Body of pancreas (tissue), 4 donors: ENCODE data around the gene TJAP1. TPM values are rescaled to one million over a fixed set of nuclear protein-coding genes. Genes with fewer than 3 reads are reported as not detected.
A peak's percentile ranks its signal among the peaks of the same experiment; 100 is the strongest.

Source experiments
- ATAC-seq: fragments of 150-250 bp; one replicate; pipeline ENCODE4 v1.9.1; 2016
- DNase-seq, 4 donors: peaks; one replicate each; pipeline ENCODE4 v3.0.0-alpha.2; 2019
- H3K27ac ChIP-seq, 4 donors: fragments of 200-600 bp; sonication (generic); 1 replicate in 3 of 4; 2 replicates in 1 of 4; pipeline versions ENCODE4 v1.5.1 to v1.6.1; 2016 to 2019; ENCODE audit warnings: mild to moderate bottlenecking in 1 of 4, mixed read lengths in 1 of 4, moderate library complexity in 1 of 4
- H3K27me3 ChIP-seq, 2 donors: fragments of 200-600 bp; sonication (generic); one replicate each; pipeline ENCODE4 v1.6.0; 2016; ENCODE audit warnings: mild to moderate bottlenecking in 1 of 2
- H3K36me3 ChIP-seq, 2 donors: fragments of 200-600 bp; sonication (generic); replicated peaks in 1 of 2; 2 replicates each; pipeline ENCODE4 v1.5.1; 2016; ENCODE audit warnings: low read depth in 2 of 2; ENCODE audit not compliant: insufficient read depth in 1 of 2
- H3K4me1 ChIP-seq: fragments of 200-600 bp; sonication (generic); one replicate; pipeline ENCODE4 v1.6.0; 2016
- H3K4me3 ChIP-seq, 2 donors: fragments of 200-600 bp; sonication (generic); 1 replicate in 1 of 2; 2 replicates in 1 of 2; pipeline ENCODE4 v1.5.1; 2016 to 2019
- H3K9me3 ChIP-seq, 3 donors: fragments of 200-600 bp; sonication (generic); 1 replicate in 2 of 3; 2 replicates in 1 of 3; pipeline ENCODE4 v1.5.1; 2016
- CTCF ChIP-seq, 7 experiments: fragments of 450-650 bp in 4 of 7; fragments of 200-600 bp in 3 of 7; sonication (generic) in 3 of 7; IDR thresholded peaks; one replicate each; pipeline ENCODE4 v1.5.1; 2016 to 2019; ENCODE audit warnings: antibody characterized with exemption in 7 of 7
- POLR2A ChIP-seq, 3 donors: fragments of 450-650 bp; IDR thresholded peaks; one replicate each; pipeline ENCODE4 v1.6.1; 2016; ENCODE audit warnings: antibody characterized with exemption in 3 of 3, mild to moderate bottlenecking in 2 of 3
- WGBS, 2 donors: methylation state at CpG; one replicate each; pipeline ENCODE4 v1.1.5; 2017; 5-methylcytosine and 5-hydroxymethylcytosine counted together
- intact Hi-C: fragments of 100-400 bp; cut with DNase I; formaldehyde crosslinking; loops from one replicate; pipeline ENCODE4 v1.15.1; 2023
- total RNA-seq, 2 donors: library from RNA; depleted of rRNA; stranded (reverse); fragments of >200 nt; gene quantifications; one replicate each; pipeline ENCODE4 v1.1.0, GENCODE V29; 2016

The TJAP1 gene
- total RNA-seq, 2 donors from 2014 or later, result 16.9 to 47.5 TPM

GRCh38 chr6:43492673-43493072 lies 15.3 kb downstream of the TJAP1 start:
- H3K27ac ChIP-seq, result no peak overlapping the region
- H3K4me3 ChIP-seq, result no peak overlapping the region
- ATAC-seq, result no peak
- DNase-seq, result no peak
- WGBS, 2 donors, result 91 to 100% methylated on average over 2 to 3 of the region's 3 CpGs
- intact Hi-C loops, result no loop called here
- H3K4me1 ChIP-seq, result peaks cover 12% of the 10 kb centered on the region
- TF ChIP-seq POLR2A (IDR thresholded peaks at IDR 0.05), result no peak
- no peak for TF ChIP-seq CTCF (IDR thresholded peaks at IDR 0.05)
- no peaks in the 10 kb centered on the region for H3K9me3 ChIP-seq
- peaks cover 0 to 2% of the 10 kb centered on the region in 2 donors for H3K36me3 ChIP-seq
- H3K27me3 ChIP-seq, result no peaks in the 10 kb centered on the region

GRCh38 chr6:43493230-43493629 lies 15.9 kb downstream of the TJAP1 start:
- ATAC-seq (no peak), DNase-seq (no peak)
- Histone ChIP-seq H3K36me3 (peaks cover 0 to 2% of the 10 kb centered on the region in 2 donors), H3K27me3 (no peaks in the 10 kb centered on the region), H3K4me3 (no peak overlapping the region), H3K4me1 (peaks cover 12% of the 10 kb centered on the region), H3K27ac (no peak overlapping the region), H3K9me3 (no peaks in the 10 kb centered on the region)
- 70 to 80% methylated on average over 2 of the region's 2 CpGs for WGBS, 2 donors
- TF ChIP-seq POLR2A (IDR thresholded peaks at IDR 0.05), result no peak
- TF ChIP-seq CTCF (IDR thresholded peaks at IDR 0.05), result no peak
- intact Hi-C loops, result no loop called here

GRCh38 chr6:43493833-43494232 lies 16.5 kb downstream of the TJAP1 start:
- peak; percentile 36 for ATAC-seq
- Histone ChIP-seq H3K4me3 (no peak overlapping the region), H3K27me3 (no peaks in the 10 kb centered on the region), H3K36me3 (peaks cover 0 to 2% of the 10 kb centered on the region in 2 donors), H3K4me1 (peaks cover 12% of the 10 kb centered on the region), H3K9me3 (no peaks in the 10 kb centered on the region), H3K27ac (no peak overlapping the region)
- DNase-seq, result no peak
- intact Hi-C loops, result no loop called here
- TF ChIP-seq POLR2A (IDR thresholded peaks at IDR 0.05) (no peak), CTCF (IDR thresholded peaks at IDR 0.05) (no peak)
- WGBS, 2 donors, result 67 to 73% methylated on average over 7 of the region's 7 CpGs

GRCh38 chr6:43494321-43494720 lies 17.0 kb downstream of the TJAP1 start:
- Histone ChIP-seq H3K4me3 (no peak overlapping the region), H3K9me3 (no peaks in the 10 kb centered on the region), H3K27me3 (no peaks in the 10 kb centered on the region), H3K4me1 (peaks cover 12% of the 10 kb centered on the region), H3K27ac (no peak overlapping the region), H3K36me3 (peaks cover 0 to 2% of the 10 kb centered on the region in 2 donors)
- no peak for DNase-seq
- no peak for ATAC-seq
- intact Hi-C loops, result no loop called here
- 86 to 96% methylated on average over 6 of the region's 6 CpGs for WGBS, 2 donors
- TF ChIP-seq CTCF (IDR thresholded peaks at IDR 0.05) (no peak), POLR2A (IDR thresholded peaks at IDR 0.05) (no peak)

- WGBS, 2 donors, result 98 to 100% methylated on average over 1 to 4 of the region's 4 CpGs
- no peak for TF ChIP-seq CTCF (IDR thresholded peaks at IDR 0.05)
- TF ChIP-seq POLR2A (IDR thresholded peaks at IDR 0.05), result no peak
- no peak for DNase-seq
- Histone ChIP-seq H3K27ac (no peak overlapping the region), H3K4me3 (no peak overlapping the region), H3K4me1 (peaks cover 12% of the 10 kb centered on the region), H3K36me3 (peaks cover 0 to 6% of the 10 kb centered on the region in 2 donors), H3K9me3 (no peaks in the 10 kb centered on the region), H3K27me3 (no peaks in the 10 kb centered on the region)
- intact Hi-C loops, result no loop called here
- ATAC-seq, result no peak
Measured at GRCh38 chr6:43494766-43495165, 17.4 kb downstream of the TJAP1 start.
